Endothelial cell of umbilical vein (primary cell): ENCODE results near the gene RFX2. TPM values are rescaled to one million over a fixed set of nuclear protein-coding genes. Genes with fewer than 3 reads are reported as not detected.

ENCODE experiments used
- BruUV-seq: library from RNA; stranded (reverse); fragments of 400-500 nt; replicated peaks from 2 replicates; lab custom pipeline; 2021; lab: Mats Ljungman, UMichigan
- CTCF ChIA-PET: fragments of 300-600, 350-600 bp; sonication (Branson Sonifier 250); formaldehyde crosslinking; loops from one replicate; lab custom pipeline; 2021; ENCODE audit warnings: antibody characterized with exemption, inconsistent platforms; lab: Charles Lee
- POLR2A ChIA-PET: fragments of 300-600, 350-600 bp; sonication (Branson Sonifier 250); formaldehyde crosslinking; loops from one replicate; lab custom pipeline; 2021; ENCODE audit warnings: antibody characterized with exemption, inconsistent platforms; lab: Charles Lee
- DNase-seq: peaks from one replicate; pipeline ENCODE4 v3.0.0-alpha.2; 2011; ENCODE audit warnings: low read depth, low spot score
- FAIRE-seq: peaks from 2 replicates; lab custom pipeline; 2011; peaks lifted over from hg19 to GRCh38; lab: Jason Lieb, UNC
- H2AFZ ChIP-seq: 2 replicates; pipeline ENCODE4 v1.6.0; 2012; ENCODE audit warnings: low read depth, low read length, control low read depth, inconsistent platforms
- H3K27ac ChIP-seq: 2 replicates; pipeline ENCODE4 v1.5.1; 2011; ENCODE audit warnings: low read depth, mild to moderate bottlenecking, control low read depth, low read length, moderate library complexity; ENCODE audit not compliant: insufficient read depth
- H3K27me3 ChIP-seq, 2 experiments: 2 replicates each; pipeline versions ENCODE4 v1.6.0 to v1.6.1; 2011; ENCODE audit warnings: low read length in 2 of 2, mixed read lengths in 1 of 2; ENCODE audit not compliant: control insufficient read depth in 2 of 2, insufficient read depth in 2 of 2
- H3K36me3 ChIP-seq, 2 experiments: 2 replicates in 1 of 2; 3 replicates in 1 of 2; pipeline ENCODE4 v1.5.1; 2011; ENCODE audit warnings: low read length in 2 of 2, mild to moderate bottlenecking in 1 of 2, moderate library complexity in 1 of 2; ENCODE audit not compliant: control insufficient read depth in 2 of 2, insufficient read depth in 2 of 2; ENCODE audit errors: extremely low read depth in 1 of 2
- H3K4me1 ChIP-seq: 3 replicates; pipeline ENCODE4 v1.5.1; 2011; ENCODE audit warnings: mild to moderate bottlenecking, low read length; ENCODE audit not compliant: control insufficient read depth, insufficient read depth; ENCODE audit errors: extremely low read depth
- H3K4me2 ChIP-seq: 2 replicates; pipeline ENCODE4 v1.6.1; 2011; ENCODE audit warnings: low read length, control low read depth, mixed read lengths; ENCODE audit not compliant: insufficient read depth
- H3K4me3 ChIP-seq, 3 experiments: fragments of 200-600 bp in 1 of 3; sonication (generic), shearing (Covaris generic) in 1 of 3; replicated peaks in 1 of 3; 2 replicates each; pipeline ENCODE4 v1.5.1; 2011 to 2016; ENCODE audit warnings: control low read depth in 3 of 3, low read length in 3 of 3, mild to moderate bottlenecking in 2 of 3, inconsistent platforms in 1 of 3, low read depth in 1 of 3, moderate library complexity in 1 of 3; ENCODE audit not compliant: insufficient read depth in 1 of 3
- H3K79me2 ChIP-seq: 2 replicates; pipeline ENCODE4 v1.6.0; 2012; ENCODE audit warnings: low read length, inconsistent platforms; ENCODE audit not compliant: control insufficient read depth, insufficient read depth
- H3K9ac ChIP-seq: replicated peaks from 2 replicates; pipeline ENCODE3; 2011; ENCODE audit warnings: low read length, control low read depth; ENCODE audit not compliant: insufficient read depth; ENCODE audit errors: extremely low read depth
- H3K9me1 ChIP-seq: replicated peaks from 3 replicates; pipeline ENCODE4 v1.6.0; 2011; ENCODE audit warnings: mild to moderate bottlenecking, low read length; ENCODE audit not compliant: control insufficient read depth, insufficient read depth; ENCODE audit errors: extremely low read depth
- H3K9me3 ChIP-seq: replicated peaks from 2 replicates; pipeline ENCODE4 v1.5.1; 2012; ENCODE audit warnings: low read length, inconsistent platforms; ENCODE audit not compliant: control insufficient read depth, insufficient read depth
- H4K20me1 ChIP-seq: replicated peaks from 2 replicates; pipeline ENCODE3; 2011; ENCODE audit warnings: mild to moderate bottlenecking, low read length; ENCODE audit not compliant: control insufficient read depth, insufficient read depth; ENCODE audit errors: extremely low read depth
- CTCF ChIP-seq, 2 donors: IDR thresholded peaks; 1 replicate in 1 of 2; 2 replicates in 1 of 2; pipeline ENCODE4 v1.5.1; 2011; ENCODE audit warnings: low read length in 2 of 2, mild to moderate bottlenecking in 2 of 2, moderate library complexity in 2 of 2, control low read depth in 1 of 2, inconsistent platforms in 1 of 2, low read depth in 1 of 2; ENCODE audit not compliant: insufficient read depth in 1 of 2; ENCODE audit errors: extremely low read depth in 1 of 2
- JUN ChIP-seq: IDR thresholded peaks from 2 replicates; pipeline ENCODE4 v1.6.1; 2011; ENCODE audit warnings: borderline replicate concordance, low read depth; ENCODE audit not compliant: insufficient read length, insufficient read depth
- dilution Hi-C: fragments of 300-500 bp; cut with MboI; formaldehyde crosslinking; loops from one replicate; pipeline ENCODE4 v1.15.0; 2019; ENCODE audit warnings: low sequenced_read_pairs; ENCODE audit not compliant: extremely low pct_ligation_motif_present
- intact Hi-C: fragments of 100-400 bp; cut with micrococcal nuclease; formaldehyde crosslinking; loops from one replicate; pipeline ENCODE4 v1.10.0; 2022
- polyA plus RNA-seq, 4 experiments: library from polyadenylated mRNA; depleted of rRNA in 3 of 4; stranded (reverse) in 3 of 4; unstranded in 1 of 4; fragments of >200 nt; gene quantifications; 2 replicates each; pipeline versions ENCODE4 v1.2.1 to v1.2.3, GENCODE V29; 2011 to 2012; ENCODE audit warnings: missing spikeins in 1 of 4
- total RNA-seq: library from RNA; stranded (reverse); gene quantifications from 2 replicates; pipeline ENCODE4 v1.2.3, GENCODE V29; 2021

Gene RFX2
- total and polyA plus RNA-seq, 2 donors (not counting 3 experiments of a cell fraction or from before 2014, with no cell fraction given), result 16.1 to 19.0 TPM

- Histone ChIP-seq H3K9me3 (no peaks in the 10 kb centered on the region), H3K27me3 (no peaks in the 10 kb centered on the region), H3K4me3 (no peak overlapping the region), H3K9ac (no peak overlapping the region), H3K4me2 (no peak overlapping the region), H2AFZ (no peak overlapping the region), H3K79me2 (no peaks in the 10 kb centered on the region), H4K20me1 (no peaks in the 10 kb centered on the region), H3K9me1 (no peaks in the 10 kb centered on the region), H3K36me3 (no peaks in the 10 kb centered on the region), H3K27ac (no peak overlapping the region), H3K4me1 (peaks cover 12% of the 10 kb centered on the region)
- ChIA-PET POLR2A (interaction anchor here (1.7 kb wide), 1 partner anchor 9 kb away, joined by 6 read pairs; no protein-coding TSS in a partner anchor), CTCF (interaction anchor here (0.6 to 3.5 kb wide), 52 partner anchors 8 to 350 kb away, joined by 3 to 304 read pairs (median 5); partner anchors contain the start of genes ALKBH7, NDUFA11, NRTN and RANBP3)
- TF ChIP-seq CTCF (IDR thresholded peaks at IDR 0.05; ENCODE audit: extremely low read depth in 1 of 2, insufficient read depth in 1 of 2, low read depth in 1 of 2, low read length in 2 of 2) (peak; percentile 80 to 85), JUN (no peak)
- peak; percentile 86 for FAIRE-seq
- intact Hi-C loops, result loop anchor here (1.0 to 5.0 kb wide), 4 partner anchors 35 to 218 kb away; partner anchors contain the start of genes NDUFA11 and VMAC
- DNase-seq, result peak; percentile 71
- no TSS peak for BruUV-seq
- dilution Hi-C loops, result no loop called here
Measured at GRCh38 chr19:6021878-6022569, 88.3 kb downstream of the RFX2 start.
